ENCODE measurements around the gene MYH7. TPM values are rescaled to one million over a fixed set of nuclear protein-coding genes. Genes with fewer than 3 reads are reported as not detected.

Gene MYH7
- total RNA-seq, 4 donors from 2014 or later = 0.27 TPM; not detected in 3

- no peaks in the 10 kb centered on the region for H3K4me1 ChIP-seq
- H3K36me3 ChIP-seq = no peaks in the 10 kb centered on the region
- no peak for DNase-seq
- WGBS, 2 donors = 80 to 81% methylated on average over 7 to 9 of the region's 18 CpGs
- H3K27me3 ChIP-seq = no peaks in the 10 kb centered on the region
- no peaks in the 10 kb centered on the region for H3K9me3 ChIP-seq
- TF ChIP-seq CTCF (IDR thresholded peaks at IDR 0.05) (no peak), POLR2A (IDR thresholded peaks at IDR 0.05) (no peak)
- intact Hi-C loops (cut with DNase I) = loop anchor here (10.0 kb wide), 1 partner anchor 271 kb away; the partner anchor contains the start of gene CEBPE
- H3K4me3 ChIP-seq (replicated peaks in 1 of 3) = no peak overlapping the region
- no peak overlapping the region for H3K27ac ChIP-seq
Measured at GRCh38 chr14:23385642-23386265, 49.7 kb downstream of the MYH7 start.

GRCh38 chr14:23385244-23385641 lies 50.2 kb downstream of the MYH7 start:
- no peak overlapping the region for H3K27ac ChIP-seq
- H3K9me3 ChIP-seq = no peaks in the 10 kb centered on the region
- H3K27me3 ChIP-seq = no peaks in the 10 kb centered on the region
- WGBS, 2 donors = 86% methylated on average over 2 of the region's 2 CpGs
- no peaks in the 10 kb centered on the region for H3K36me3 ChIP-seq
- no peak for DNase-seq
- H3K4me3 ChIP-seq (replicated peaks in 1 of 3) = no peak overlapping the region
- no peaks in the 10 kb centered on the region for H3K4me1 ChIP-seq
- intact Hi-C loops (cut with DNase I) = loop anchor here (10.0 kb wide), 1 partner anchor 270 kb away; the partner anchor contains the start of gene CEBPE
- TF ChIP-seq POLR2A (IDR thresholded peaks at IDR 0.05) (no peak), CTCF (IDR thresholded peaks at IDR 0.05) (no peak)

GRCh38 chr14:23384364-23385080 lies 50.9 kb downstream of the MYH7 start:
- H3K4me1 ChIP-seq = no peaks in the 10 kb centered on the region
- H3K27me3 ChIP-seq = no peaks in the 10 kb centered on the region
- TF ChIP-seq CTCF (IDR thresholded peaks at IDR 0.05) (no peak), POLR2A (IDR thresholded peaks at IDR 0.05) (no peak)
- no peaks in the 10 kb centered on the region for H3K9me3 ChIP-seq
- no peak for DNase-seq
- H3K4me3 ChIP-seq (replicated peaks in 1 of 3) = no peak overlapping the region
- WGBS, 2 donors = 87 to 91% methylated on average over 29 of the region's 29 CpGs
- intact Hi-C loops (cut with DNase I) = loop anchor here (10.0 kb wide), 1 partner anchor 270 kb away; the partner anchor contains the start of gene CEBPE
- H3K36me3 ChIP-seq = no peaks in the 10 kb centered on the region
- H3K27ac ChIP-seq = no peak overlapping the region

GRCh38 chr14:23382731-23383440 lies 52.6 kb downstream of the MYH7 start:
- DNase-seq = no peak
- TF ChIP-seq CTCF (IDR thresholded peaks at IDR 0.05) = no peak
- no peak for TF ChIP-seq POLR2A (IDR thresholded peaks at IDR 0.05)
- intact Hi-C loops (cut with DNase I) = loop anchor here (10.0 kb wide), 1 partner anchor 268 kb away; the partner anchor contains the start of gene CEBPE

More at GRCh38 chr14:23382731-23383440, 52.6 kb downstream of the MYH7 start:
- H3K4me1 ChIP-seq = no peaks in the 10 kb centered on the region
- H3K27ac ChIP-seq = no peak overlapping the region
- no peak overlapping the region for H3K4me3 ChIP-seq (replicated peaks in 1 of 3)
- no peaks in the 10 kb centered on the region for H3K27me3 ChIP-seq
- H3K9me3 ChIP-seq = no peaks in the 10 kb centered on the region
- no peaks in the 10 kb centered on the region for H3K36me3 ChIP-seq
- 70 to 81% methylated on average over 10 of the region's 10 CpGs for WGBS, 2 donors

All from thyroid gland (tissue), 4 donors.